NCI-H2107 (cell line): Measurements from ENCODE around the gene MESD.

ENCODE experiments used
- DNase-seq: peaks from one replicate; lab custom pipeline; 2025; lab: John Stamatoyannopoulos, UW

The MESD gene

GRCh38 chr15:80989518-80990478 lies at the start of gene MESD:
MESD (minus strand) TSS chr15:80989819; CDS start chr15:80989791, 28 bp downstream.
- DNase-seq, result peak; percentile 72

GRCh38 chr15:81038975-81039607 lies 49.5 kb upstream of the MESD start:
- no peak for DNase-seq

GRCh38 chr15:81037952-81038743 lies 48.5 kb upstream of the MESD start:
- no peak for DNase-seq

GRCh38 chr15:81033508-81033907 lies 43.9 kb upstream of the MESD start:
- DNase-seq, result no peak

GRCh38 chr15:81032818-81033217 lies 43.2 kb upstream of the MESD start:
- no peak for DNase-seq

GRCh38 chr15:81032355-81032754 lies 42.7 kb upstream of the MESD start:
- DNase-seq, result no peak

- DNase-seq, result no peak
Observed at GRCh38 chr15:81031203-81031602, 41.6 kb upstream of the MESD start.

GRCh38 chr15:81030301-81030750 lies 40.7 kb upstream of the MESD start:
- DNase-seq, result no peak

- no peak for DNase-seq
Observed at GRCh38 chr15:81029414-81030300, 40.0 kb upstream of the MESD start.

GRCh38 chr15:81026836-81027599 lies 37.4 kb upstream of the MESD start:
- no peak for DNase-seq

- DNase-seq, result no peak
Observed at GRCh38 chr15:81025721-81026370, 36.2 kb upstream of the MESD start.

GRCh38 chr15:81024936-81025335 lies 35.3 kb upstream of the MESD start:
- DNase-seq, result no peak

- DNase-seq, result no peak
Observed at GRCh38 chr15:81024265-81024872, 34.8 kb upstream of the MESD start.

- no peak for DNase-seq
Observed at GRCh38 chr15:81023483-81024264, 34.1 kb upstream of the MESD start.

- DNase-seq, result no peak
Observed at GRCh38 chr15:81021321-81021720, 31.7 kb upstream of the MESD start.

GRCh38 chr15:81018197-81018596 lies 28.6 kb upstream of the MESD start:
- no peak for DNase-seq

- no peak for DNase-seq
Observed at GRCh38 chr15:81016489-81017068, 27.0 kb upstream of the MESD start.
